Stomach (tissue), 9 donors: ENCODE data around the gene HSD17B13. TPM values are rescaled to one million over a fixed set of nuclear protein-coding genes. Genes with fewer than 3 reads are reported as not detected.
"Not testable (repeated sequence)": the region's sequence is repeated elsewhere in the genome, so short reads cannot be mapped to it uniquely, and the experiment has no call there.

Source experiments
- DNase-seq, 2 donors: peaks; one replicate each; pipeline versions ENCODE4 v3.0.0 to v3.0.0-alpha.2; 2013 to 2019
- H3K27ac ChIP-seq, 5 donors: fragments of 200-600 bp in 4 of 5; sonication (generic) in 4 of 5; one replicate each; pipeline ENCODE4 v1.5.1; 2013 to 2019; ENCODE audit warnings: mild to moderate bottlenecking in 1 of 5, moderate library complexity in 1 of 5
- H3K27me3 ChIP-seq, 3 donors: fragments of 200-600 bp; sonication (generic); one replicate each; pipeline ENCODE4 v1.5.1; 2017 to 2019; ENCODE audit warnings: mixed run types in 1 of 3
- H3K36me3 ChIP-seq, 4 donors: fragments of 200-600 bp; sonication (generic); 1 replicate in 3 of 4; 2 replicates in 1 of 4; pipeline ENCODE4 v1.5.1; 2016 to 2019
- H3K4me1 ChIP-seq, 4 donors: fragments of 200-600 bp; sonication (generic); one replicate each; pipeline ENCODE4 v1.5.1; 2016 to 2019
- H3K4me3 ChIP-seq, 4 donors: fragments of 200-600 bp; sonication (generic) in 3 of 4; one replicate each; pipeline ENCODE4 v1.5.1; 2016 to 2019; ENCODE audit warnings: mild to moderate bottlenecking in 1 of 4
- H3K9me3 ChIP-seq, 4 donors: fragments of 200-600 bp; sonication (generic); one replicate each; pipeline ENCODE4 v1.5.1; 2016 to 2019
- CTCF ChIP-seq, 7 experiments: fragments of 450-650 bp in 4 of 7; fragments of 200-600 bp in 3 of 7; sonication (generic) in 3 of 7; IDR thresholded peaks; one replicate each; pipeline ENCODE4 v1.5.1; 2016 to 2019; ENCODE audit warnings: antibody characterized with exemption in 7 of 7, control low read depth in 2 of 7, mild to moderate bottlenecking in 1 of 7
- EP300 ChIP-seq: sonication (generic); formaldehyde crosslinking; IDR thresholded peaks from one replicate; pipeline ENCODE4 v1.6.1; 2017; ENCODE audit warnings: antibody characterized with exemption
- POLR2A ChIP-seq, 4 donors: fragments of 450-650 bp; IDR thresholded peaks; one replicate each; pipeline ENCODE4 v1.6.1; 2016; ENCODE audit warnings: antibody characterized with exemption in 4 of 4, control low read depth in 2 of 4, mild to moderate bottlenecking in 1 of 4, moderate library complexity in 1 of 4
- POLR2AphosphoS5 ChIP-seq, 3 donors: sonication (generic); formaldehyde crosslinking; IDR thresholded peaks; one replicate each; pipeline ENCODE4 v1.6.1; 2016; ENCODE audit warnings: antibody characterized with exemption in 3 of 3
- WGBS, 5 donors: extraction: QIAGEN DNeasy Blood & Tissue Kit in 3 of 5; methylation state at CpG; one replicate each; pipeline versions ENCODE4 v1.1.5 to v1.1.7; 2013 to 2018; 5-methylcytosine and 5-hydroxymethylcytosine counted together
- intact Hi-C: fragments of 100-400 bp; cut with DNase I; formaldehyde crosslinking; loops from one replicate; pipeline ENCODE4 v1.15.1; 2023; ENCODE audit warnings: low total_unique reads
- polyA plus RNA-seq, 3 donors: library from polyadenylated mRNA; stranded (reverse); fragments of 200-250 nt; gene quantifications; one replicate each; pipeline ENCODE4 v1.2.3, GENCODE V29; 2013
- total RNA-seq, 5 donors: library from RNA; depleted of rRNA; stranded (reverse); fragments of >200 nt; gene quantifications; one replicate each; pipeline versions ENCODE4 v1.1.0 to v1.2.3, GENCODE V29; 2014 to 2016
- donor health status: healthy with polysubstance abuse.
- donor health status: Bipolar disorder and iron deficiency.
- donor health status: healthy.

HSD17B13 gene
- total and polyA plus RNA-seq, 8 donors = 0.05 to 1.8 (median 0.87) TPM; not detected in 4

GRCh38 chr4:87306056-87306455 lies 16.6 kb downstream of the HSD17B13 start:
- TF ChIP-seq POLR2AphosphoS5 (IDR thresholded peaks at IDR 0.05) = no peak
- TF ChIP-seq POLR2A (IDR thresholded peaks at IDR 0.05) = no peak
- TF ChIP-seq EP300 = no peak
- TF ChIP-seq CTCF (IDR thresholded peaks at IDR 0.05) = no peak
- 95 to 100% (median 100%) methylated on average over 1 of the region's 1 CpG for WGBS, 5 donors
- H3K4me1 ChIP-seq = peaks cover 0 to 9% (median 0%) of the 10 kb centered on the region in 4 donors
- H3K4me3 ChIP-seq = no peak overlapping the region
- no peak for DNase-seq
- H3K36me3 ChIP-seq = no peaks in the 10 kb centered on the region
- H3K9me3 ChIP-seq = no peaks in the 10 kb centered on the region
- intact Hi-C loops = no loop called here
- no peaks in the 10 kb centered on the region for H3K27me3 ChIP-seq
- no peak overlapping the region for H3K27ac ChIP-seq

- H3K27me3 ChIP-seq = no peaks in the 10 kb centered on the region
- intact Hi-C loops = no loop called here
- WGBS, 5 donors = 59 to 89% (median 72%) methylated on average over 7 of the region's 7 CpGs
- peaks cover 0 to 9% (median 0%) of the 10 kb centered on the region in 4 donors for H3K4me1 ChIP-seq
- peak overlapping the region in 1 of 4 donors; percentile 1 for H3K4me3 ChIP-seq
- H3K36me3 ChIP-seq = no peaks in the 10 kb centered on the region
- no peaks in the 10 kb centered on the region for H3K9me3 ChIP-seq
- TF ChIP-seq EP300 = no peak
- TF ChIP-seq POLR2A (IDR thresholded peaks at IDR 0.05) = no peak
- no peak for TF ChIP-seq POLR2AphosphoS5 (IDR thresholded peaks at IDR 0.05)
- no peak for TF ChIP-seq CTCF (IDR thresholded peaks at IDR 0.05)
- H3K27ac ChIP-seq = no peak overlapping the region
- no peak for DNase-seq
Measured at GRCh38 chr4:87305562-87305961, 17.1 kb downstream of the HSD17B13 start.

GRCh38 chr4:87304745-87305432 lies 17.8 kb downstream of the HSD17B13 start:
- peaks cover 0 to 9% (median 0%) of the 10 kb centered on the region in 4 donors for H3K4me1 ChIP-seq
- peak overlapping the region in 1 of 4 donors; percentile 1 for H3K4me3 ChIP-seq
- peak in 1 of 2 donors; percentile 67 for DNase-seq
- 27 to 57% (median 48%) methylated on average over 10 of the region's 10 CpGs for WGBS, 5 donors
- intact Hi-C loops = no loop called here
- no peaks in the 10 kb centered on the region for H3K27me3 ChIP-seq
- no peak overlapping the region for H3K27ac ChIP-seq
- peak in 1 of 3 donors; percentile 19 for TF ChIP-seq POLR2AphosphoS5 (IDR thresholded peaks at IDR 0.05)
- no peak for TF ChIP-seq POLR2A (IDR thresholded peaks at IDR 0.05)
- no peaks in the 10 kb centered on the region for H3K9me3 ChIP-seq
- no peaks in the 10 kb centered on the region for H3K36me3 ChIP-seq

- Histone ChIP-seq H3K9me3 (peaks cover 0 to 1% (median 0%) of the 10 kb centered on the region in 4 donors), H3K4me1 (no peaks in the 10 kb centered on the region), H3K4me3 (no peak overlapping the region), H3K27me3 (no peaks in the 10 kb centered on the region), H3K36me3 (no peaks in the 10 kb centered on the region), H3K27ac (no peak overlapping the region)
- intact Hi-C loops = no loop called here
- no peak for DNase-seq
- TF ChIP-seq CTCF (IDR thresholded peaks at IDR 0.05) (no peak), POLR2A (IDR thresholded peaks at IDR 0.05) (no peak), POLR2AphosphoS5 (IDR thresholded peaks at IDR 0.05) (no peak), EP300 (no peak)
- WGBS, 5 donors = 61 to 75% (median 68%) methylated on average over 4 of the region's 4 CpGs
Measured at GRCh38 chr4:87299898-87300297, 22.8 kb downstream of the HSD17B13 start.

- H3K4me3 ChIP-seq = no peak overlapping the region
- no peaks in the 10 kb centered on the region for H3K27me3 ChIP-seq
- no peak for DNase-seq
- H3K4me1 ChIP-seq = no peaks in the 10 kb centered on the region
- 58 to 65% (median 63%) methylated on average over 2 of the region's 2 CpGs for WGBS, 5 donors
- H3K36me3 ChIP-seq = no peaks in the 10 kb centered on the region
- TF ChIP-seq POLR2AphosphoS5 (IDR thresholded peaks at IDR 0.05) = no peak
- no peak for TF ChIP-seq POLR2A (IDR thresholded peaks at IDR 0.05)
- TF ChIP-seq CTCF (IDR thresholded peaks at IDR 0.05) = no peak
- TF ChIP-seq EP300 = no peak
- intact Hi-C loops = no loop called here
- peaks cover 4 to 17% (median 7%) of the 10 kb centered on the region in 4 donors for H3K9me3 ChIP-seq
- H3K27ac ChIP-seq = no peak overlapping the region
Measured at GRCh38 chr4:87298362-87298761, 24.3 kb downstream of the HSD17B13 start.

- H3K27me3 ChIP-seq, H3K4me1 ChIP-seq, DNase-seq, intact Hi-C loops, H3K36me3 ChIP-seq, H3K27ac ChIP-seq, H3K4me3 ChIP-seq: not testable (repeated sequence)
- WGBS, 5 donors = 71 to 96% (median 83%) methylated on average over 11 of the region's 11 CpGs
- H3K9me3 ChIP-seq = peaks cover 4 to 17% (median 10%) of the 10 kb centered on the region in 4 donors
Measured at GRCh38 chr4:87294911-87295310, 27.8 kb downstream of the HSD17B13 start.

- intact Hi-C loops, DNase-seq, H3K27me3 ChIP-seq, H3K27ac ChIP-seq, H3K4me1 ChIP-seq, H3K36me3 ChIP-seq, H3K4me3 ChIP-seq: not testable (repeated sequence)
- H3K9me3 ChIP-seq = peaks cover 4 to 17% (median 10%) of the 10 kb centered on the region in 4 donors
- 85 to 96% (median 93%) methylated on average over 7 of the region's 7 CpGs for WGBS, 5 donors
Measured at GRCh38 chr4:87293889-87294288, 28.8 kb downstream of the HSD17B13 start.
